GM15510 (cell line): ENCODE measurements around the gene LHX5.

Experiments used
- POLR2A ChIP-seq: IDR thresholded peaks from 3 replicates; pipeline ENCODE4 v1.6.1; 2011; ENCODE audit warnings: borderline replicate concordance; ENCODE audit not compliant: insufficient read length; ENCODE audit errors: extremely low read depth

LHX5 gene

GRCh38 chr12:113470871-113471618 lies 626 bp downstream of the LHX5 start:
- TF ChIP-seq POLR2A: no peak

GRCh38 chr12:113469949-113470743 lies 1.5 kb downstream of the LHX5 start:
- TF ChIP-seq POLR2A: no peak

- TF ChIP-seq POLR2A: no peak
These were observed 2.3 kb downstream of the LHX5 start for GRCh38 chr12:113469224-113469948.

- no peak for TF ChIP-seq POLR2A
These were observed 3.1 kb downstream of the LHX5 start for GRCh38 chr12:113468365-113469223.

- no peak for TF ChIP-seq POLR2A
These were observed 3.9 kb downstream of the LHX5 start for GRCh38 chr12:113467502-113468364.

- no peak for TF ChIP-seq POLR2A
These were observed 4.5 kb downstream of the LHX5 start for GRCh38 chr12:113467142-113467501.

- no peak for TF ChIP-seq POLR2A
These were observed 5.1 kb downstream of the LHX5 start for GRCh38 chr12:113466454-113467141.

- TF ChIP-seq POLR2A: no peak
These were observed 5.7 kb downstream of the LHX5 start for GRCh38 chr12:113465808-113466453.

- no peak for TF ChIP-seq POLR2A
These were observed 6.6 kb downstream of the LHX5 start for GRCh38 chr12:113464852-113465719.

GRCh38 chr12:113464452-113464775 lies 7.3 kb downstream of the LHX5 start:
- no peak for TF ChIP-seq POLR2A

GRCh38 chr12:113463746-113464451 lies 7.8 kb downstream of the LHX5 start:
- no peak for TF ChIP-seq POLR2A

- no peak for TF ChIP-seq POLR2A
These were observed 8.5 kb downstream of the LHX5 start for GRCh38 chr12:113462998-113463745.
